Epithelial cell of prostate (primary cell): ENCODE results near the gene SKAP1.
A peak's percentile ranks its signal among the peaks of the same experiment; 100 is the strongest.
"Not testable (repeated sequence)": the region's sequence is repeated elsewhere in the genome, so short reads cannot be mapped to it uniquely, and the experiment has no call there.

Source experiments
- DNase-seq: peaks from one replicate; pipeline ENCODE4 v3.0.0-alpha.2; 2011; ENCODE audit warnings: low read depth, low spot score
- H3K27ac ChIP-seq: fragments of 450-650 bp; 2 replicates; pipeline ENCODE4 v1.5.1; 2017; ENCODE audit warnings: mild to moderate bottlenecking

Gene SKAP1

DNA sequence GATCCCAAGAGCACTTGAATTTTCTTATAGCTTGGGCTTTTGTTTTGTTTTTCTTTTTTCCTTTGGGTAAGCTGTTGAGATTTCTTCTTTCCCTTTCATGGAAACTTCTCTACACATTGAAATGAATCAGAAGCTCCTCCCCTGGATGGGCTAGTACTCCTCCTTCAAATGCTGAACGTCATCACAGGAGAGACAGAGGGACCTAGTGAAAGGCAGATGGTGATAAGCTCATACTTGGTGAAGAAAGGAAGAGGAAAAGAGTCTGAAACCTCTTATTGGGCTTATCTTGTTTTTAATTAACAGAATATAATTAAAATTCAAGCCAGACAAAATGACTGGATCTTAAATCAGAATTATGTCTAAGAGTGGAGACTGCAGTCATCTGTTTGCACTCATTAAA lies 175.1 kb downstream of the SKAP1 start:
- no peak for DNase-seq
- no peak overlapping the region for H3K27ac ChIP-seq

DNA sequence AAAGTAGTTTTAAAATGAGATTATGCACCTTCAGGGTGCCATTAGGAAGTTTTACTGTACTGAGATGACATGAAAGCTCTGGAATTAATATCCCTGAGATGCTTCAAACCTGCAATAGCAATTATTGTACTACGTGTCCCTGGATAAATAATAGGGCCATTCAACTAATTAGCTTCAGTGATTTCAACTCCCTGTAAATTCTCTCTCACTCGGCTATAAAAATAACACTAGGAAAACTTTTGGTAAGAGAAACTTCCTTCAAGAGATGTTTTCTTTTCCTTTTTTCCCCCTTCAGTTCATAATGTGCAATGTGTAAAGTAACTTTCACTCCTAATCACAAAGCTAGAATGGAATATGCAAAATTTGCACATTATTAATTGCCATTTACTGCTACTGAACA lies 176.0 kb downstream of the SKAP1 start:
- no peak overlapping the region for H3K27ac ChIP-seq
- DNase-seq, result no peak

DNA sequence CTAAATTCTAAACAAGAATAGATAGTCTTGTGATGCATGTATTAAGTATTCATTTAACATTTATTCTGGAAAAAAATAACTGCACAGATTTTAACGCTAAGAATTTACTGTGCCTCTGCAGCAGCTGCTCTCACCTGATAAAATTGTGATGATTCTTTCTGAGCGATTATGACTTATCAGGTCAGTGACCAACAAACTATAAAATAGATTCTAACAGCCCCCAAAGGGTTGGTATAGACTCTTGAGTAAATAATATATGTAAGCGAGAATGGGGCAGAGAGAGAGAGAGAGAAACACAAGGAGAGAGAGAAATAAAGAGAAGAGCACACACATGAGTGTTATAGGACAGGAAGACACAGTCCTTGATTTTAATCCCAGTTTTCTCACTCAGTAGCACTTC lies 178.1 kb downstream of the SKAP1 start:
- DNase-seq, result no peak
- H3K27ac ChIP-seq, result no peak overlapping the region

DNA sequence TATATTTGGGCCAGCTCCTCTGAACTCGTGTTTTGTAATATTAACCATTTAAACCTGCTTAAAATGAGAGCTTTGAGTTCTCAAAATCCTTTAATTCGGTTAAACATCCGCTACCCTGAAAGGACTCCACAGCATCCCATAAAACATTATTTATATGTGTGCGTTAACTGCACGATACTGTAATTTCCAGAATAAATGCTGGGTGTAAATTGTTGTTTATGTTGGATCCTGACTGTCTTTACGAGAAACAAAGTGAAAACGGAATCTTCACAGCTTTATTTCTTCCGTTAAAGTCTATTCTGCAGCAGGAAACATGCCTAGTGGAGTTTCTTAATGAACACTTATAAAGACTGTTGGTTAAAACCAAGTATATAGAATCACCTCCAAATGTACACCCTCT lies 179.1 kb downstream of the SKAP1 start:
- H3K27ac ChIP-seq, result no peak overlapping the region
- DNase-seq, result no peak

DNA sequence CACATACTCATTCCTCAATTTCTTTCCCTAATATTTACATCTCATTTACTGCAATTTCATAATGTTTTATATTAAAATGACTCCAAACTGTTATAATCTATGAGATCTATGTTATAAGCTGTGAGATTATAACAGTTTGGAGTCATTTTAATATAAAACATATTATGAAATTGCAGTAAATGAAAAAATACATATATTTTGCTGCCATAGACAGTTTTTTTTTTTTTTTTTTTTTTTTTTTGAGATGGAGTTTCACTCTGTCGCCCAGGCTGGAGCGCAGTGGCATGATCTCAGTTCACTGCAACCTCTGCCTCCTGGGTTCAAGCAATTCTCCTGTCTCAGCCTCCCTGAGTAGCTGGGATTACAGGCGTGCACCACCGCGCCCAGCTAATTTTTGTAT lies 180.0 kb downstream of the SKAP1 start:
- not testable (repeated sequence) for DNase-seq, H3K27ac ChIP-seq

DNA sequence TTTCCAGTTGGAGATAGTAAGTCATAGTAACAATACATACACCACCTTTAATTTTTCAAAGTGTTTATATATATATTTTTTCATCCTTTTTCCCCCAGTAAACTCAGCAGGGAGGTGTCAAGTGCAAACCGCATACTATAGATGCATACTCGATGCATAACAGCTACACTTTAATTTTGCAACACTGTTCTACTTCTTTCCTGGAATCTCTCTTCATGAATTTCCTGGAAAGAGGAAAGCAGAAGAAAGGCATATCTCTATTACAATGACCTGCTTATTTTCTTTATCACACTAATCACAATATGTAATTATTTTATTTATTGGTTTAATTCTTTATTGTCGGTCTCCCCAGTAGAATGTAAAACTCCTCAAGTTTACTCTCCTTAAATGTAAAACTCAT lies 182.4 kb downstream of the SKAP1 start:
- H3K27ac ChIP-seq, result no peak overlapping the region
- no peak for DNase-seq

DNA sequence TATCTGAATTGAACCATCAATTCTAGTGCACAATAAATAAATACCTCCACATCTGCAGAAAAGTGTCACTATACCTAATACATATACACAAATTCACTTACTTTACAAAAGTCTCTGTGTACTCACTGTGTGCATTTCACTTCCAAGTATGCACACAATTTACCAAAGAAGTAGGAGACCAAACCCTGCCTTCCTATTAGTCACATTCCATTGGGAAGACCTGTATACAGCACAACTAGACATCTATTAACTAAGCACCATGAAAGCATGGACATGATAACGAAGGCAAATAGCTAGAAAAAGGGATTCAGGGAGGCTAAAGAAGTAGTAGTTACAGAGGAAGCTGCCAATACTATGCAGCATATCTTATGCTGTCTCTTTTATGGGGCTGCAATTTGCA lies 183.0 kb downstream of the SKAP1 start:
- DNase-seq, result no peak
- H3K27ac ChIP-seq, result peak overlapping the region; percentile 6

DNA sequence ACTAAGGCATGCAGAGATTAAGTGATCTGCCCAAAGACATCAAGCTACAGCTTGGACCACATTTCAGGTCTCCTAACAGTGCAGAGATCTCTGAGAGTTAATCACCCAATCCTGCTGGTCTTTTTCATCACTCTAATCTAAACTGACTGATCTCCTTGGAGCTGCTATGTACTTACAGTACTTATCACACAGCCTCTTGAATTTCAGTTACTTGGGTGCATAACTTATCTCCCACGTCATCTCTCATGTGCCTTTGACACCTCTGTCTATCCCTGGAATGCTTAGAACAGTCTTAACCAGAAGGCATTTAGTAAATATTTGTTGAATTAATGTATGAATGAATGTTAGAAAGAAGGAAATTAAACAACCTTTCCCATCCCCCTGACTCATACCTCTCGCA lies 183.4 kb downstream of the SKAP1 start:
- H3K27ac ChIP-seq, result peak overlapping the region; percentile 6
- no peak for DNase-seq

DNA sequence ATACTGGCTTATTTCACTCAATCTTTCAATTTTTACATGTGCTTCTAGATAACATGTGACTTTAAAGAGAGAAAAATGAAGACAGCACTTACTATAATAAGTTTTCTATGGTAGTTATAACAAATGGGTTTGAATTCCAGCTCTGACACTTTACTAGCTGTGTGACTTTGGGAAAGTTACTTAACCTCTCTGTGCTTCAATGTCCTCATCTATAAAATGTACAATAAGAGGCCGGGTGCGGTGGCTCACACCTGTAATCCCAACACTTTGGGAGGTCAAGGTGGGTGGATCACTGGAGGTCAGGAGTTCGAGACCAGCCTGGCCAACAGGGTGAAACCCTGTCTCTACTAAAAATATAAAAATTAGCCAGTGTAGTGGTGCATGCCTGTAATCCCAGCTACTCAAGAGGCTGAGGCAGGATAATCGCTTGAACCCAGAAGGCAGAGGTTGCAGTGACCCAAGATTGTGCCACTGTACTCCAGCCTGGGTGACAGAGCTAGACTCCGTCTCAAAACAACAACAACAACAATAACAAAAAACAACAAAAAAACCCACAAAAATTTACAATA lies 184.5 kb downstream of the SKAP1 start:
- DNase-seq, H3K27ac ChIP-seq: not testable (repeated sequence)

DNA sequence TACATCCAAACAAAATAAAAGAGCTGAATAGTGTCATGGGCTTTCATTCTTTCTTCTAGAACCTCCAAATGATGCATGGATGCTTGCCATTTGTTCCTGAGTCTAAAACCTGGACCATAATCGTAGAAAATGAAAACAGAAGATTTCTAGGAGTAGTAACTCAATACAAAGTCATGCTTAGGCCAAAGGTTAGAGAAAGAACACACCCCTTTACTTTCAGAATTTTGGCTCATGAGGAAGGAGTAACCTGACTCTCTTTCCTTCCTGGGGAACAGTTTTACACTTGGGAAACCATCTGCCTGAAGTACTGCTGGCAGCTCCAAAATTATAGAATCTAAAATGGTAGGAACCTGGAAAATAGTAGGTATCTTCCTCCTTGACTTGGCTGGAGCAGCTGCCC lies 185.2 kb downstream of the SKAP1 start:
- DNase-seq, result no peak
- peak overlapping the region; percentile 61 for H3K27ac ChIP-seq

DNA sequence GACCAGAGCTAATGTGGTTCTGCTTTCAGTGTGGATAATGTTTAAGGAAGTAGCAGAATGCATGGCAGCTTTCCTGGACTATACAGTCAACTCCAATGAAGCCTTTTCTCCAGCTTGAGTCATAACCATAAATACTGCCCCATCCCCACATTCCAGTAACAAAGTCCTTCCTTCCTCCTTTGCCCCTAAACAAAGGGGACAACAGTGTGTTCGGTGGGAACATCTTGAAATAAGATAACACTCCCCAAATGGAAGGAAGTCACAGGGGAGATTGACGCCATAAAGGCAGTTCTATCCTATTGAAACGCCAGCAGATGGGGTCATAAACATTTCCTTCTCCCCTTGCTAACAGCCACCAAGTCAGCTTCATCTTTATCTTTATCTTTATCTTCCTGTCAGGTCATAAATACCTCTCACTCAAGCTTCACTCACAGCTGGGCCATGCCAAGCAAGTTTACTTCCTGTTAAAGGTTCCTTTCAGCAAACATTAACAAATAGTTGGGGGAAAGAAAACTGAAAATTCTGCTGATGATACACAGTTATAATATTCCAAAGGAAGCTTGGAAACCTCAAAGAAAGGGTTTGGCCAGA lies 185.8 kb downstream of the SKAP1 start:
- peak overlapping the region; percentile 61 for H3K27ac ChIP-seq
- no peak for DNase-seq

DNA sequence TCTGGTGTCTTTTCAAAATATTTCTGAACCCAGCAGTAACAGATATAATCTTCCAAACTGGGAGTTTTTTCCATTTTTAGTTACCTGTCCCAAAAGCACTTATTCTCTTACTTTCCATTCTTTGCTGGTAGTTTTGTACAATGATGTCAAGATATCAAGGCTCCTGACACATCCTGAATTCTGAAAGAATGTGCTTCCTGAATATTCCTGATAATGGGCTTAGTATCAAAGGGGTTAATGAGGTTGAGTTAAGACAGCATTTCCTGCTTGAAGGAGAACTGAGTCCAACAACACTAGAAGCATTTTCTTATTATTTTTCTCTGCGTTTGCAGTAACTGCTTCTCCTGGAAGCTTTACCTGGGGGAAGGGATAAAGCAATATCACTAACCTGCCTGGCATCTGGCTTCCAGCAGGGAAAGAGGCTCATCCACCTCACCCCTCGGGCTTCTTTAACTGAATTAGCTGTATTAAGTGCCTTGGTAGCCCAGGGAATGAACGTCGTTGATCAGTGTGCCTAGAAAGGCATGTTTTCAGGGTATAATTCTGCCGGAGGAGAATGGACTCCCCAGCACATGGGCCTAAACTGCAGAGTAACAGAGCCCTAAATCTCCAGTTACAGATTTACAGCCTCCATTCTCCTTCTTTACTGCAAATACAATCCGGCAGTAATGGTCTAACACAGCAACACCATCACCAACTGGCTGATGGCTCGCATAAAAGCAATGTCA lies 188.1 kb downstream of the SKAP1 start:
- no peak for DNase-seq
- peak overlapping the region; percentile 52 for H3K27ac ChIP-seq

DNA sequence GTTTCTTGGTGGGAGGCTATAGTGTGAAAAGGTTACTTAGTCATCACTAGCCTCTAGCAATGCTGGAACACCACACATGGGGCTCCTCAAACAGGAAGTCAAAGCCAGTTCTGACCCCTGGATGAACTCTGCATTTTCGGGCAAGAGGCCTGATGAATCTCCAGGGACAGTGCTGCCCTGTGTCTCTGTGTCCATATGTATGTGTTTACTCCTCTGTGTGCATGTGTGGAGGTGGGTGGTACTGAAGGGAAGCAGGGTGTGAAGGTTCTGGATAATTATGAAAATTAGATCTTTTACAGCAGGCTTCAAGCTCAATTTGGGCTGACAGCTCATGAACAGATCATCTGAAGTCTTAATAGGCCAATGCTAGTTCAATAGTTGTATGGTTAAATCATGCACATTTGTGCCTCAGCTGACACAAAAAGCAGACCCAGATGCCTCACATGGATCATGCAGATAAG lies 188.9 kb downstream of the SKAP1 start:
- no peak for DNase-seq
- peak overlapping the region; percentile 52 for H3K27ac ChIP-seq

DNA sequence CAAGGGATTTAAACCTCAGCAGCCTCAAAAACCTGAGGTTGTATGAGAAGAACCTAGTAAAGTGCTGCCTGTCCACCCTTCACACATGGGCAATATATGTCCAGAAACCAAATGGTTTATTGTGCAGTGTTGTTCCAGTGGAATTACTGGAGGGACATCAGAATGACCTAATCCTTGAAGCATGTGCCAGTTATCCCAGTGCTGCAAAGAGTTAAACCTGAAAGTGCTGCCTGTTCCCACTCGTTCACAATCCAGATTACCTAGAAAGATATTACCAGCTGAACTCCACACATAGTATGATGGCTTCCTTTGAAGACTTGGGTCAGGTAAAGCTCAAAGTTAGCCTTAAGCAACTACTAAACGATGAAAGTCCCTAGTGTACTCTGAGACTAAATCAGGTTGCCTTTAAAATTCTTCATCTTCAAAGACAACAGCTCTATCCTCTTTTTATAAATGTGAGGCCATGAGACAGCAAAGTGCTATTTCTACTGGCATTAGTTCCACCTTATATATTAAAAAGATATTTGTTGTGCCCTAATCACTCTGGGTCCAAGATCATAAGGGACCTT lies 189.4 kb downstream of the SKAP1 start:
- H3K27ac ChIP-seq, result peak overlapping the region; percentile 52
- no peak for DNase-seq

DNA sequence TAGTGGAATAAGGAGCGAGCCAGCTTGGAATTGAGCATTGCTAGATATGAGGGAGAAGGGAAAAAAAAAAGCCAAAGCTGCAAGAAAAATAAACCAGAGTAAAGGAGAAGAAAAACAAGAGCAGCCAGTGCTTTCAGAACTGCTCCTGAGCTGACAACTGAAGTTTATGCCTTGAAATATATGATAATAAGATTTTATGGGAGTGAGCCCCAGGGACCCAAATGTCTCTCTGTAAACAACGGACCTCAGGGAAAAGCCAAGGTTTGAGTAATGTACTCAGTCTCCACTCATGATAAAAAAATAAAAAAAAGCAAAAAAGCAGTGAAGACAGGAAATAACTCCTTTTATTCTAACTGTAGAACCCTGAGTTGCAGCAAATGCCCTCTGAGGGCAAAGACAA lies 189.9 kb downstream of the SKAP1 start:
- H3K27ac ChIP-seq, result peak overlapping the region; percentile 52

DNA sequence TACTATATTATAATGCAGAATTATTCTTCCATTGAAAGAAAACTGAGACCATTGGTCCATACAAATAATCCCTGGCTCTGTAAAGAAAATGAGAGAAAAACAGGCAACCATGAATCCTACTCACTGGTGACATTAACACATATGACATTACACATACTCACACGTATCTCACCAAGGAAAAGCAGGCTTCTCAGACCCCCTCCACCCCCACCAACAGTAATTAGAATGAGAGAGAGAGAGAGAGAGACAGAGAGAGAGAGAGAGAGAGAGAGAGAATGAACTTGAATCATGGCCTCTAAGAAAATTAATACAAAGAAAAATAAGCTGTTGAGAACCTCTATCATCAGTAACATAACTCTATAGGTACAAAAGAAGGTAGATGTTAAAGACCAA lies 190.4 kb downstream of the SKAP1 start:
- H3K27ac ChIP-seq, result no peak overlapping the region
- DNase-seq, result no peak

More for the DNA sequence above, 189.9 kb downstream of the SKAP1 start:
- no peak for DNase-seq

DNA sequence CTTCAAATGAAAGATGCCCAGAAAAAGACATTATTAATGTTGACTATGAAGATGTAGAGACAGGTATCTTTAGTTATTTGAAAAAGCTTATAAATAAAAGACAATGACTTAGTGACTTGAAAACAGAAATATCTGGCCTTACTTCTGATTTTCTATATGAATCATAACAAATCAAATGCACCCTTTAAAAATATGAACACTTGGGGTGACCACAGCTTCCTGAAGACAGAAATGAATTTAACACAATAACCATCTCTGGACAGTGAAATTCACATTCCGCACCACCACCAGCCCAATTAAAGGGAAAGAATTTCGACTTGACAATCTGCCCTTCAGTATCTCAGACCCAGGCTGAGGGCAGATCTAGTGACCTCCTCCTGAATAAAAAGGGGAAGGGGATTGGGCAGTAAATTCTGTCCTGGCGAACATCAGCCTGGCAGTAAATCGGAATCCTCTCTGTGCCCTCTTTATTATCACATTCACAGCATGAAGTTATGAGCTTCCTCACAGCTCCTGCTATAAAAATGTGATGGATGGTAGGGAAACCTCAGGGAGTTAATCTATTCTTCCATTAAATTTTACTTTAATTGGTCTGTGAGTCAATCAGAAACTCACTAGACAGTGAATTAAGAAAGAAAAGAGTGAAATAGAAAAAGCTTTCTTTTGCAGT lies 190.9 kb downstream of the SKAP1 start:
- no peak for DNase-seq
- no peak overlapping the region for H3K27ac ChIP-seq

DNA sequence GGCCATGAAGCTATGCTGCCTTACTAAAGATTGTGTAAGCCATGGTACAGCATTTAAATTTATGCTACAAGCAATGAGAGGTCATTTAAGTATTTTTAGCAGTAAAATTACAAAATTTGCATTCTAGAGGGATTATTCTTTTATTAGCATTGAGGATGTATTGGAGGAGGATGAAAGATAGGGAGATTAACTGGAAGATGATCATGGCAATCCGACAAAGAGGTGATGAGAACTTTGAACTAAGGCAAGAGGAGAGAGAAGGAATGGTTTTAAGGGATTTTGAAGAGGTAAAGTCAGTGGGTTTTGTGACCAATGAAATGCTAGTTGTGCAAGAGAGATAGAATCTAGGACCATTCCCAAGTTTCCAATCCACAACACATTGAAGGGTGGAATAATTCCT lies 192.6 kb downstream of the SKAP1 start:
- no peak for DNase-seq
- H3K27ac ChIP-seq, result peak overlapping the region; percentile 83

DNA sequence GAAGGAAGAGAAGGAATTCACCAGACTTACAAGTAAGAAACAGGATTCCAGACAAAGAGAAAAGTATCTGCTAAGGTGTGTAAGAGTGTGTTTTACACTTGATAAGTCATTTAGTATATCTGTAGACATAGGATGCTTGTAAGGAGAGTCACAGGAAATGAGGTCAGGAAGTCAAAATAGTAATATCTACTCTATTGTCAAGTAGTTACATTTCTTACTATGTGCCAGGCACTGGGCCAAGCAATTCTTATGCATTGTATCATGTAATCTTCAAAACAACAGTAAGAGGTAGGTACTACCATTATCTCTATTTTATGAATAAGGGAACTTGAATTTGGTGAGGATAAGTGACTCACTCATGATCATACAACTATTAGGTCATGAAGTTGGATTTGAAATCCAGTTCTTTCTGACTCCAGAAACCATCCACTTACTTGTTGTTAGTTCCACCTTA lies 193.3 kb downstream of the SKAP1 start:
- peak overlapping the region; percentile 83 for H3K27ac ChIP-seq
- peak; percentile 95 for DNase-seq

DNA sequence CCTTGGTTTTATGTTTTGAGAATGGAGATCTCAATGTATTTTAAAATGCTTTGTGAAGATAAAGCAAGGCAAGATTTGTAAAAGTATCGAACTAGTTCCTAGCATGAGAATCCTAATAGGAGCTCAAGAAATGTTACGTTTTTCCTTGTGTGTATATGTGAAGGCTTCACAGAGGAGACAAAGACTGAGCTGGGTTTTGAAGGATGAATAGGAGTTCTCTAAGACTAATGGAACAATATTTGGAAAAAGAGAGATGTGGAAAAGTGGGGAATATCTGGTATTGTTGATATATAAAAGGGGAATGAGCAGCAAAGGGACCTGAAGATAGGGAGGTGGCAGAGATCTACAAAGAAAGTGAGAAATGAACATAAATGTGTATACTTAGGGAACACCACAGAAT lies 195.1 kb downstream of the SKAP1 start:
- H3K27ac ChIP-seq, result no peak overlapping the region
- no peak for DNase-seq
